HAP-1 (cell line): ENCODE measurements around the gene CYP1B1.
A peak's percentile ranks its signal among the peaks of the same experiment; 100 is the strongest.

Source experiments
- DNase-seq, 2 experiments: peaks; one replicate each; pipeline ENCODE4 v3.0.0-alpha.2; 2016 to 2020; ENCODE audit warnings: low spot score in 2 of 2
- H3K27me3 ChIP-seq: fragments of 250-450 bp; sonication (Bioruptor Pico); 2 replicates; pipeline ENCODE4 v1.5.1; 2020; ENCODE audit warnings: low read depth, mild to moderate bottlenecking, moderate library complexity
- H3K36me3 ChIP-seq: fragments of 250-450 bp; sonication (Bioruptor Pico); replicated peaks from 2 replicates; pipeline ENCODE4 v1.5.1; 2020; ENCODE audit warnings: mild to moderate bottlenecking
- H3K4me1 ChIP-seq: fragments of 250-450 bp; sonication (Bioruptor Pico); 2 replicates; pipeline ENCODE4 v1.5.1; 2020; ENCODE audit warnings: mild to moderate bottlenecking
- H3K4me3 ChIP-seq: fragments of 250-450 bp; sonication (Bioruptor Pico); 2 replicates; pipeline ENCODE4 v1.5.1; 2020; ENCODE audit warnings: mild to moderate bottlenecking, moderate library complexity
- H3K9me3 ChIP-seq: fragments of 250-450 bp; sonication (Bioruptor Pico); 2 replicates; pipeline ENCODE4 v1.5.1; 2020; ENCODE audit warnings: mild to moderate bottlenecking, moderate library complexity
- in situ Hi-C: fragments of 300-500 bp; cut with MboI; formaldehyde crosslinking; loops from 3 replicates; pipeline ENCODE4 v1.14.3; 2020; ENCODE audit warnings: low sequenced_read_pairs, inconsistent platforms, mixed read lengths

Gene CYP1B1

GRCh38 chr2:38076710-38077430, 919 bp upstream of the CYP1B1 start:
- Histone ChIP-seq H3K27me3 (peaks cover 43% of the 10 kb centered on the region), H3K4me3 (peak overlapping the region; percentile 26), H3K9me3 (no peaks in the 10 kb centered on the region), H3K4me1 (no peaks in the 10 kb centered on the region; the same call in 1 of the 2 replicates), H3K36me3 (no peaks in the 10 kb centered on the region)
- peak; percentile 12 to 67 for DNase-seq
- in situ Hi-C loops, result no loop called here

- Histone ChIP-seq H3K9me3 (no peaks in the 10 kb centered on the region), H3K4me1 (no peaks in the 10 kb centered on the region; the same call in 1 of the 2 replicates), H3K36me3 (no peaks in the 10 kb centered on the region), H3K4me3 (peak overlapping the region; percentile 26), H3K27me3 (peaks cover 47% of the 10 kb centered on the region)
- peak; percentile 47 to 77 for DNase-seq
- in situ Hi-C loops, result no loop called here
Observed at GRCh38 chr2:38076152-38076709, 280 bp upstream of the CYP1B1 start.

GRCh38 chr2:38074764-38075506, 1.0 kb downstream of the CYP1B1 start:
- Histone ChIP-seq H3K4me3 (no peak overlapping the region; the same call in 1 of the 2 replicates), H3K9me3 (no peaks in the 10 kb centered on the region), H3K4me1 (no peaks in the 10 kb centered on the region; the same call in 1 of the 2 replicates), H3K36me3 (no peaks in the 10 kb centered on the region), H3K27me3 (peaks cover 48% of the 10 kb centered on the region)
- in situ Hi-C loops, result no loop called here
- DNase-seq, result no peak

- Histone ChIP-seq H3K9me3 (no peaks in the 10 kb centered on the region), H3K27me3 (peaks cover 48% of the 10 kb centered on the region), H3K36me3 (no peaks in the 10 kb centered on the region), H3K4me1 (no peaks in the 10 kb centered on the region; the same call in 1 of the 2 replicates), H3K4me3 (no peak overlapping the region)
- DNase-seq, result no peak
- in situ Hi-C loops, result no loop called here
Observed at GRCh38 chr2:38074058-38074763, 1.7 kb downstream of the CYP1B1 start.

GRCh38 chr2:38073211-38074057, 2.5 kb downstream of the CYP1B1 start:
- H3K4me1 ChIP-seq, result no peaks in the 10 kb centered on the region; the same call in 1 of the 2 replicates
- H3K36me3 ChIP-seq, result no peaks in the 10 kb centered on the region
- no peak overlapping the region; the same call in 1 of the 2 replicates for H3K4me3 ChIP-seq
- no peaks in the 10 kb centered on the region for H3K9me3 ChIP-seq
- no peak for DNase-seq
- in situ Hi-C loops, result no loop called here
- peaks cover 48% of the 10 kb centered on the region for H3K27me3 ChIP-seq

- Histone ChIP-seq H3K36me3 (no peaks in the 10 kb centered on the region), H3K4me3 (no peak overlapping the region), H3K4me1 (no peaks in the 10 kb centered on the region), H3K27me3 (peaks cover 35% of the 10 kb centered on the region), H3K9me3 (no peaks in the 10 kb centered on the region)
- in situ Hi-C loops, result no loop called here
- no peak for DNase-seq
Observed at GRCh38 chr2:38070438-38070837, 5.5 kb downstream of the CYP1B1 start.

GRCh38 chr2:38068234-38068633, 7.7 kb downstream of the CYP1B1 start:
- in situ Hi-C loops, result no loop called here
- Histone ChIP-seq H3K4me1 (no peaks in the 10 kb centered on the region), H3K4me3 (no peak overlapping the region), H3K27me3 (peaks cover 12% of the 10 kb centered on the region), H3K36me3 (no peaks in the 10 kb centered on the region), H3K9me3 (no peaks in the 10 kb centered on the region)
- no peak for DNase-seq

GRCh38 chr2:38066421-38067115, 9.4 kb downstream of the CYP1B1 start:
- H3K27me3 ChIP-seq, result peaks cover 4% of the 10 kb centered on the region
- no peaks in the 10 kb centered on the region for H3K9me3 ChIP-seq
- in situ Hi-C loops, result no loop called here
- H3K36me3 ChIP-seq, result no peaks in the 10 kb centered on the region
- no peak overlapping the region for H3K4me3 ChIP-seq
- DNase-seq, result no peak
- no peaks in the 10 kb centered on the region for H3K4me1 ChIP-seq

GRCh38 chr2:38065502-38066135, 10.3 kb downstream of the CYP1B1 start:
- H3K9me3 ChIP-seq, result no peaks in the 10 kb centered on the region
- no peaks in the 10 kb centered on the region for H3K4me1 ChIP-seq
- no peaks in the 10 kb centered on the region; the same call in 1 of the 2 replicates for H3K27me3 ChIP-seq
- H3K4me3 ChIP-seq, result no peak overlapping the region
- no peaks in the 10 kb centered on the region for H3K36me3 ChIP-seq
- in situ Hi-C loops, result no loop called here
- DNase-seq, result no peak

- no peaks in the 10 kb centered on the region for H3K9me3 ChIP-seq
- in situ Hi-C loops, result no loop called here
Observed at GRCh38 chr2:38064801-38065501, 11.0 kb downstream of the CYP1B1 start.

GRCh38 chr2:38060236-38061018, 15.5 kb downstream of the CYP1B1 start:
- Histone ChIP-seq H3K27me3 (peaks cover 3% of the 10 kb centered on the region; the same call in 1 of the 2 replicates), H3K4me1 (no peaks in the 10 kb centered on the region), H3K4me3 (no peak overlapping the region), H3K9me3 (no peaks in the 10 kb centered on the region), H3K36me3 (no peaks in the 10 kb centered on the region)
- no peak for DNase-seq
- in situ Hi-C loops, result no loop called here

More at GRCh38 chr2:38064801-38065501, 11.0 kb downstream of the CYP1B1 start:
- Histone ChIP-seq H3K36me3 (no peaks in the 10 kb centered on the region), H3K4me3 (no peak overlapping the region), H3K4me1 (no peaks in the 10 kb centered on the region), H3K27me3 (no peaks in the 10 kb centered on the region; the same call in 1 of the 2 replicates)
- DNase-seq, result no peak
